Femur (tissue), 1 donor: Measurements from ENCODE around the gene ARID4B.
"Not testable (repeated sequence)": the region's sequence is repeated elsewhere in the genome, so short reads cannot be mapped to it uniquely, and the experiment has no call there.

ENCODE experiments used
- DNase-seq: peaks from one replicate; pipeline ENCODE4 v3.0.0-alpha.2; 2017

The ARID4B gene

DNA sequence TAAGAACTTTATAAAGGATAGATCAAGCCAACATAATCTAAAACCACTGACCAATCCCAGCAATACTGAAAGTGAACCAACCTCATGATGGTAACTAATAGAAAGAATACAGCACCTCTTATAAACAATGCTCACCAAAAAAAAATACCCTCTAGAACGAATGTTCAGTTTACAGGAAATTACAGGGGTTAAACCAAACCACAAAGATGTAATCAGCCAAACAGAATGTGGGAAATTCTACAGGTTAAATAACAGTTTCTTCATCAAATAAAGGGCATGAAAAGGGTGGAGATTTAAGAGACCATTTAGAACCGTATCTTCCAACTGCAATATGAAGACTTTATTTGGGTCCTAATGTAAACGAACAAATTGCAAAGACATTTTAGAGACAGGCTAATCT lies 30.4 kb downstream of the ARID4B start:
- no peak for DNase-seq

DNA sequence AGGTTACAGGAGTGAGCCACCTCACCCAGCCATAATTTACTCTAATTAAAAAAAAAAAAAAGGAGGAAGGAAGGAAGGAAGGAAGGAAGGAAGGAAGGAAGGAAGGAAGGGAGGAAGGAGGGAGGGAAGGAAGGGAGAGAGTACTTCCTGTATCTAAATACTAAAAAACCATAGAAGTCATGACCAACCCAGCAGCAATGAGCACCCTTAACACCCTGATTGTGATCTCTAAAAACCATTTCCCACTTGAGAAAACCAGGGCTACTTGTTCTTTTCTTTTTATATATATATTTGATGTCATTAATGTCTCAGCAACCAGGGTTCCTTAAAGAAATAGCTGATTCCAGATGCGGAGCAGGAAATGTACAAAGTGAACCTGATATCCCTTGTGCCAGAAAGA lies 31.2 kb downstream of the ARID4B start:
- DNase-seq = no peak

DNA sequence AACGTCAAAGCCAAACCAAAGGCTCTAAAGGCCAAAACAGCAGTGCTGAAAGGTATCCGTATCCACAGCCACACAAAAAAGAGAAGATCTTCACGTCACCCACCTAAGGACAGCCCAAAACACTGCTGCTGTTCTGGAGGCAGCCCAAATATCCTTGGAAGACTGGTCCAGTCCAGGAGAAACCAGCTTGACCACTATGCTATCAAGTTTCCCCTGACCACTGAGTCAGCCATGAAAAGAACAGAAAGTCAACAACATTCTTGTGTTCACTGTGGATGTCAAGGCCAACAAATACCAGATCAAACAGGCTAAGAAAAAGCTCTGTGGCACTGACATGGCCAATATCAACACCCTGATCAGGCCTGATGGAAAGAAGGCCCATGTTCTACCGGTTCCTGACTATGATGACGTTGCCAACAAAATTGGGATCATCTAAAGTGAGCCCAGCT lies 32.1 kb downstream of the ARID4B start:
- DNase-seq = no peak

DNA sequence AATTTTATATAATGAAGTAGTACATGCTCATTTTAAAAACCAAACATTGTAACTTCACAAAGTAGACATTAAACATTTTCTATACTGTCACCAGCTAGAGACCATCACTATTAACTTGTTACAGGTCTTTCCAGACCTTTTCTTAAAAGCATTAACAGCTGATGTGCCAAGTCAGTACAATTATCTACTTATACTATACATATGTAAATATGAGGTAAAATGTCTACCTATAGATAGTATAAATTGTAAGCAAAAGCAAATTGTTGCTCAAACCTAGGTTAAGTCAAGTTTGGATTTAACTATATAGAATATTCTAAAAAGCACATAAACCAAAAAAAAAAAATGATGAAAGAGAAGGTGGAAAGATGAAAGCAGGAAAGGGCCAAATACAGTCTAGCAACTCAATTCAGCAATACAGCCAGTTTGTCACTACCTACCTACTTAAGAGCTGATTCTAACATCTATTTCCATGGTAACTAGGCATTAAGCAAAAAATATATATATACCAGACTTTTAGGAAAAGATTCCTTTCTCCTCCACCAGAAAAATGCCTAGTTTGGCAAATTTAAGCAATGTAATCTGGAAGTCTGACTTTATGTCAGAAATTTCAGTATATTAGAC lies 34.5 kb downstream of the ARID4B start:
- no peak for DNase-seq

DNA sequence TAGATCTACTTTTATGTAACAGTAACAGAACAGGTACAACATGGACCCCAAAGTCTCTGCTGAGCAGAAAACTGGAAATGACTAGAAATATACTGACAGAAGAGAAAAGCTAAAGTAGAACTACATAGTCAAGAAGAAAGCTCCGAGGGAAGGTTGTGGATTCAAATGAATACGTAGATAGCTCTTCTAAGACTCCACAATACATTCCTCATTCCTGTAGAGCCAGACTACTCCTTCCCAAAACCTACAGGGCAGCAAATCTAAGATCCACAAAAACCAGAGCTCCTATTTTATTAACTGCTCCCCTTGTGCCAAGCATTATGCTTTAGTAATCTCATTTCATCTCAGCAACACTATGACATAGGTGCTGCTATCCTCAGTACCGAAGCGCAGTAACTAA lies 35.2 kb downstream of the ARID4B start:
- no peak for DNase-seq

DNA sequence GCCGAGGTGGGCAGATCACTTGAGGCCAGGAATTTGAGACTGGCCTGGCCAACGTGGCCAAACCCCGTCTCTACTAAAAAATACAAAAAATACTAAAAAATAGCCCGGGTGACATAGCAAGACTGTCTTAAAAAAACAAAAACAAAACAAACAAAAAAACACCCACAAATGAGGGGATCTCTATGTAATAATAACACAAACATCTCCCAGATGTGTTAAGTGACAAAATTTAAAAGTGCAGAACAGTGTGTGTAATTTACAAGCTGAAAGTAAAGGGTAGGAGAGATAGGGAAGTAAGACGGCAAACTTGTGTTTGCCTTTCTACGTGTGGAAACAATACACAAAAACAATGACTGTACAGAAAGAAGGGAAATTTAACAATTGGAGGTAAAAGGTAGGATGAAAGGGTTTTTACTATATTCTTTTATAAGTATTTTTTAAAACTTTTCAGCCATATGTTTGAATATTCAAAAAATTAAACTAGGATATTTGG lies 36.3 kb downstream of the ARID4B start:
- DNase-seq = no peak

DNA sequence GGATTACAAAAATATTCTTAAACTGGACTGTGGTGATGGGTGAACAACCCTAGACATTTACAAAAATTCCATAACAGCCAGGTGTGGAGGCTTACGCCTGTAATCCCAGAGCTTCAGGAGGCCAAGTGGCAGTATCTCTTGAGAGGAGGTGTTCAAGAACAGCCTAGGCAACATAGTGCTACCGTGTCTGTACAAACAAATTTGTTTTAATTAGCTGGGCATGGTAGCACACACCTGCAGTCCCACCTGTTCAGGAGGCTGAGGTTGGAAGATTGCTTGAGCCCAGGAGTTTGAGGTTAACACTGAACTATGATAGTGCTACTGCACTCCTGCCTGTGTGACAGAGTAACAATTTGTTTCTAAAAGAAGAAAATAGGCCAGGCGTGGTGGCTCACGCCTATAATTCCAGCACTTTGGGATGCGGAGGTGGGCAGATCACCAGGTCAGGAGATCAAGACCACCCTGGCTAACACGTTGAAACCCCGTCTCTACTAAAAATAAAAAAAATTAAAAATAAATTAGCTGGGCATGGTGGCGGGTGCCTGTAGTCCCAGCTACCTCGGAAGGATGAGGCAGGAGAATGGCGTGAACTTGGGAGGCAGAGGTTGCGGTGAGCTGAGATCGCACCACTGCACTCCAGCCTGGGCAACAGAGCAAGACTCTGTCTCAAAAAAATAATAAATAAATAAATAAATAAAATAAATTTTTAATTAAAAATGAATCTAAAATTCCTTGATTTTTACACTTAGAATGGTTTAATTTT lies 37.1 kb downstream of the ARID4B start:
- DNase-seq = no peak

DNA sequence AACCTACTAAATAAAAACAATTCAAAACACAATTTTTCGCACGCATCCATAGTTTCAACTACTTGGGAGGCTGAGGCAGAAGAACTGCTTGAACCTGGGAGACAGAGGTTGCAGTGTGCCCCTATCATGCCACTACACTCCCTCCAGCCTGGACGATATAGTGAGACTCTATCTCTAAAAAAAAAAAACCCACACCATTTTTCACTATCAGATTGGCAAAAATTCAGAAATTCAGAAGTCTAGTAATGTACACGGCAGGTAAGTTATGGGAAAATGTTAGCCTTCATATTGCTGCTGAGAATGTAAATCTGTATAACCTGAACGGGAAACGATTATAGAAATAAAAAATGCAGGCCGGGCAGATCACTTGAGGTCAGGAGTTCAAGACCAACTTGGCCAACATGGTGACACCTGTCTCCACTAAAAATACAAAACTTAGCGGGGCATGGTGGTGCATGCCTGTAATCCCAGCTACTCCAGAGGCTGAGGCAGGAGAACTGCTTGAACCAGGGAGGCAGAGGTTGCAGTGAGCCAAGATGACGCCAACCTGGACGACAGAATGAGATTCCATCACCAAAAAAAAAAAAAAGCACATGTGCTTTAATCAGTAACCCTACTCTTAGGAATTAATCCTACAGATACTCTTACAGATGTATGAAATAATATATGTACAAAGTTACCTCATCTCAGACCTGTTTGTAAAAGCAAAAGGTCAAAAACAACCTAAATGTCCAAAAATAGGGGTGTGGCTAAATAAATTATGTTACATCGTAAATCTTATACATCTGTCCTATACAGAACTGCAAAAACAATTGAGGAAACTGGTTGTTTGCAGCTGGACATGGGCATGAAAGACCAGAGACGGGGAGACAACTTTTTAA lies 37.9 kb downstream of the ARID4B start:
- DNase-seq = no peak

DNA sequence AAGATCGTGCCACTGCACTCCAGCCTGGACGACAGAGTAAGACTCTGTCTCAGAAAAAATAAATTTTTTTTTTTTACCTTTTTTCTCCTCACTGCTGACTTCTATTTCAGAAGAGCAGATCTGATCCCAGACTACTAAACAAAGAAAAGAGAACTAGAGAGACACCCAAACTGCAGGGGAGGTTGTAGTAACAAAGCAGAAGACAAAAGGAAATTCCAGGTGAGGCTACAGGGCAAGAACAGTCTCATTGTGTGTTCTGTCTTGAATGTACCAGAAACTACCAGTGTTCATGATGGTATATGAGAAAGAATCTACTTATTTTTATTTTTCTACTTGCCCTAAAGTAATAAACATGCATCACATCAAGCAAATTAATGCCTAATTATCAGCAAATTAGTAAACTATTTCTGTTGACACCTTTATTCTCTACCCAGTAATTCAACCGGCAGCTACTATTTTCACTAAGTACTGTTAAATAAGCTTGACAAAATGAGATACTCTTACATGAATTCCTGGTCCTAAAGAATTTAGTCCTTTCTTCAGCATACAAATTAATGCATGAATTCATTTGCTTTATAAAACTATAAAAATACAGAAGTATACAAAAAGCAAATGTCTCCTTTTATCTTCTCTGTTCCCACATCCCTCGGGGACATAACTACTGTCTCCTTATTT lies 40.6 kb downstream of the ARID4B start:
- no peak for DNase-seq

DNA sequence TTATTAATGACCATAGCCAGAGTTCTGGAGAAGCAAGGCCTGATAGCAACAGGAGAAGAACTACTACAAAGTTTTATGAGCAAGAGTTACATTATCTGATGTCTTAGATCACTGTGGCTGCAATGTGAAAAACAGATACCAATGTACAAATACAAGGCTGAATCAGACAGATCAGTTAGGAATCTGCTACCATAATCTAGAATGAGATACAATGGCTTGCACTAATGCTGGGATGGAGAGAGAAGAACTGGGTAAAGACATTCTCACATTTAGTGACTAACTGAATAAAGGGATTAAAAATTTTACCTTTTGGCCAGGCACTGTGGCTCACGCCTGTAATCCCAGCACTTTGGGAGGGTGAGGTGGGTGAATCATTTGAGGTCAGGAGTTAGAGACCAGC lies 41.3 kb downstream of the ARID4B start:
- no peak for DNase-seq

DNA sequence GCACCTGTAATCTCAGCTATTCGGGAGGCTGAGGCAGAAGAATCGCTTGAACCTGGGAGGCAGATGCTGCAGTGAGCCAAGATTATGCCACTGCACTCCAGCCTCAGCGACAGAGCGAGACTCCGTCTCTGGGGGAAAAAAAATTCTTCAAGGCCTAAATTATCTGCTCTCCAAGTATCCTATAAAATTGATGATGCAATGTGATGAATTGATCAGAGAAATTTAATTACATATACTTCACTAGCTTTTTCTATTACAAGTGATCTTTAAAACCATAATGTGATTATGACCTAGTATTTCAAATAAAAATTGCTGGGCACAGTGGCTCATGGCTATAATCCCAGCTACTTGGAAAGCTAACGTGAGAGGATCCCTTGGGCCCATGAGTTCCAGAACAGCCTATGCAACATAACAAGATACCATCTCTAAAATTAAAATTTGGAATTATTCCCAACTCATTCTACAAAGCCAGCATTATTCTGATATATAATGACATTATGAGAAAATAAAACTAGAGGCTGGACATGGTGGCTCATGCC lies 43.7 kb downstream of the ARID4B start:
- no peak for DNase-seq

DNA sequence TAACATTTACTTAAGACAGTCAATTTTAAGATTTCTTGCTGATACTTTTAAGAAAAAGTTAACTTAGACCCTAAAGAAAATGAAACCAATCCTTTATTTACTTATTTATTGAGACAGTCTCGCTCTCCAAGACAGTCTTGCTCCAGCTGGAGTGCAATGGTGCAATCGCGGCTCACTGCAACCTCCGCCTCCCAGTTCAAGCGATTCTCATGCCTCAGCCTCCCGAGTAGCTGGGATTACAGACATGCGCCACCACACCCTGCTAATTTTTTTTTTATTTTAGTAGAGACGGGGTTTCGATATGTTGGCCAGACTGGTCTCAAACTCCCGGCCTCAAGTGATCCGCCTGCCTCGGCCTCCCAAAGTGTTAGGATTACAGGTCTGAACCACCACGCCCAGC lies 44.3 kb downstream of the ARID4B start:
- not testable (repeated sequence) for DNase-seq

DNA sequence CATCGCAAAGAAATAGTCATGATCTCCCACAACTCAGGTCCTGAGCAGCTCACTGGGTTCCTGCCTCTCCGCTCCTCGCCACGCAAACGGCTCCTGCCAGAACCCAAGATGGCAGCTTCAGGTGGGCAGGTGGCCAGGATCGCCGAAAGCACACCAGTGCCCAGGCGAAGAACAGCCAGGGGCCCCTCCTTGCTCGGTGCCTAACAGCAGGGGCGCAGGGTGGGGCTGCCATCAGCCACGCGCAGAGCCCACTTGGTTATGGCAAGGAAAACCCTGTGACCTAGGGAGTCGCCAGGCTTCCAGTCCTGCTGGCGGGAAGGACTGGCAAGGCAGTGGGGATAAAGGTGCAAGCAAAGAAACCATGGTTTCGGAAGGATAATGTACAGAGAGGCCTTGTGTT lies 47.5 kb downstream of the ARID4B start:
- DNase-seq = no peak

DNA sequence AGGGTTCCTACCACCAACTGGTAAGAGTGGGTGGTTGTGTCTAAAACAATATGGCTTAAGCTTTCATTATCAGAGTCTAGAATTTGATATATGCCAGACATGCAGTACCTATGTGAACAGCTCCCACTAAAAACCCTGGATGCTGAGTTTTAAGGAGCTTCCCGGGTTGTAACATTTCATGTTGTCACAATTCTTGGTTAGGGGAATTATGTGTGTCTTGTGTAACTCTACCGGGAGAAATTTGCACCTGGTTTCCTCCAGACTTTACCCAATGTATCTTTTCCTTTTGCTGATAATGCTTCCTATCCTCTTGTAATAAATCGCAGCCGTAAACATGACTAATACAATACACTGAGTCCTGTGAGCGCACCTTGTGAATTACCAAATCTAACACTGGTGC lies 48.3 kb downstream of the ARID4B start:
- no peak for DNase-seq

DNA sequence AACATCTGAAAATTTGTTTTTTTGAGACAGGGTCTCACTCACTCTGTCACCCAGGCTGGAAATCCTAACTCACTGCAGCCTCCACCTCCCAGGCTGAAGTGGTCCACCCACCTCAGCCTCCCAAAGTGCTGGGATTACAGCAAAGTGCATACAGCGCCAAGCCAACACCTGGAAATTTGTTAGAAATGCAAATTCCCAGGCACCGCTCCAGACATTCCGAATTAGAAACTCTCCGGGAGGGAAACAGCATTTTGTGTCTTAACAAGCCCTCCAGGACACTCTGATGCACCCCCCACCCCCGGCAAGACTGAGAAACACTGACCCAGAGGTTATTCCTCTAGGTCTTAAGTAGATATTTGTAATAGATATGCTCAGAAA lies 49.1 kb downstream of the ARID4B start:
- no peak for DNase-seq

DNA sequence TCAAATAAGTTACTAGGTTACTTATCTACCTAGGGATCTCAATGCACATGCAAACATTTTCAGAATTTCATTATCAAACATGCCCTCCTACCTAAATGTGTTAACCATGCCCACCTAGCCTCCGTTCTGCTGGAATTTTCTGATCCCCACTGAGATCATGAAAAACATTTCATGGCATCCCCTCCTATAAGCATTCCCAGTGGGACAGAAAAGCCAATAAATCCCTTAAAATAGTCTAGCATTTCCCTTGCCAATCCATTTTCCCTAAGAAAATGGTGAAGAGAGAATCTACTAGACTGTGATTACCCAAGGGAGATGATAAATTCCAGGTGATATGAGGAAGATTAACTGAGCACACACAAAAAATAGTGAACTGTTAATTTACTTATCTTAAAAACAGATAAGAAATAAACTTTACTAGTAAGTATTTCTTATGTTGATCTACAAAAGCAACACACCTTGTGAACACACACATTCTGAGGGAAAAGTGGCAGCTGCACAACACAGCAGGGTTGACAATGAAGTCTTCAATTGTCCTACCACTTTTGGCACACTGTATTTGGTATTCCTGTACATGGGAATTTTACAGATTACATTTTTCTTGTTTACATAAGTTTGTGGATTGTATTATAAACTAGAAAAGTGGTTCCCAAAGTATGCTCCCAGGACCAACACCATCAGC lies 49.6 kb downstream of the ARID4B start:
- no peak for DNase-seq

DNA sequence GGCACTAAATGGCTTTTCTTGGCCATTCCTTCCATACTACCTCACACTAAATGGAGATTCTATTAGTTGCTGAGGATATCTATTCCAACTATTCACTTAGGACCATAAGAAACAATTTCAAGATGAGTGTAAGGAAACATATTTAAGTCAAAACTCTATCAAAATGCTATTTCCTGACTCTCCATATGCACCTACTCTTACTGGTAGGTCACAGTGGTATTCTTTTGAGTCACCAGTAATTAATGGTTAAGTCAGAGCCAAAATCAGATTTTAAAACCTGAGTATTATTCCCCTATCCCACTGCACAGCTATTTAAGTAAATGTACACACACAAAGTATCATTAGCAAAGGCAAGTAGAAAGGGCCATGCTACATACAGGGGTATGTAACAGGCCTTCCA lies 50.3 kb downstream of the ARID4B start:
- no peak for DNase-seq

DNA sequence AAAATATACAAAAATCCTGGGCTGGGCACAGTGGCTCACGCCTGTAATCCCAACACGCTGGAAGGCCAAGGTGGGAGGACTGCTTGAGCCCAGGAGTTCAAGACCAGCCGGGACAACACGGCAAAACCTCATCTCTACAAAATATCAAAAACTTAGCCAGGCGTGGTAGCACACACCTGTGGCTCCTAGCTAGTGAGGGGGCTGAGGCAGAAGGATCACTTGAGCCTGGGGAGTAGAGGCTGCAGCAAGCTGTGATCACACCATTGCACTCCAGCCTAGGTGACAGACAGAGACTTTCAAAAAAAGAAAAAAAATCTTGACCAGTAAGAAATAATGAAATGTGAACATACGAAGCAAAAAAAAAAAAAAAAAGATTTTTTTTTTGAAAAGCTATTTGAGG lies 52.1 kb downstream of the ARID4B start:
- no peak for DNase-seq

DNA sequence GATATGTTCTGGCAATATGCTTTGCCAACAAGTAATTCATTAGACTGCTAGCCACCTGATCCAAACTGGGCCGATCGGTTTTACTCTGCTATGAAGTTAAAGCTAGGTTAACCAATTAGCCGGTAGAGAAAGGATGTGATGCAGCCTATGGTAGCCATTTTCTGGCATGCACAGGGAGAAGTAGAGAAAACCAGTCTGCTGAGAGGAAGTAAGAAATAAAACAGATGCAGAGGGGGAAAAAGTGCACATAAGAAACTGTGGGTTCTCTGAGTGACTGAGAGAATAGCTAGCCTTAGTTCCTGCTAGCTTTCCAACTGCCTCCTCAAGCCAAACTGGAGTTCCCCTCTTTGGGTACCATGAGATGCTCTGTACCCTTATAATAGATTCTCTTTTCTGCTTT lies 52.8 kb downstream of the ARID4B start:
- DNase-seq = no peak

DNA sequence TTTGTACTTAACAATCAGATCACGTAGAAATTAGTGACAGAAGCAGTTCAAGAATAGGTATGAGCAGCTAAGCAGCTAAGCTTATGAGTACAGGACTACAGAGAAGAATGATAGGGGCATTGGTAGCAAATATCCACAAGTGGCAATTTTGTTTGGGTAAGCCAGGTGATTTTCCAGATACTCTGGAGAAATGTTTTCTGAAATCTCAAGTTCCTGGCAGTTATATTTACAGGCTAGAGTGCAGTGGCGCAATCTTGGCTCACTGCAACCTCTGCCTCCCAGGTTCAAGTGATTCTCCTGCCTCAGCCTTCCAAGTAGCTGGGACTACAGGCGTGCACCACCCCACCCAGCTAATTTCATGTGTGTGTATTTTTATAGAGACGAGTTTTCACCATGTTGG lies 55.1 kb downstream of the ARID4B start:
- DNase-seq = no peak

DNA sequence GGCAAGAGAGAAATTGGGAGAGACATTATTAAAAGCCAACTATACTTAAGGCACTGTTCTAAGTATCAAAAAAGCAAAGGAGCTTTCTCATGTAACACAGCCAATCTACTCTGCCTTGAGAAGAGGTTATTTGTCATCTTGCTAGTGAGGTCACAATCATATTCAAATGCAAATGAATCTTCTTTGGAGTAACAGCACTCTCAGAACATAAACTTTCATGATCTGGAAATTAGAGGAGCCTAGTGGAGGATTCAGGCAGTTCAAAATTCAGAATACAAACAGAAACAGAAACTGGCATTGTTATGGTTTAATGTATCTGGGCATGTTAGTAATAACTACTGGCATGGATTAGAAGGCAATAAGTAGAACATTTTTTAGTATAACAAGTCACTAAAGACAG lies 57.4 kb downstream of the ARID4B start:
- DNase-seq = no peak

DNA sequence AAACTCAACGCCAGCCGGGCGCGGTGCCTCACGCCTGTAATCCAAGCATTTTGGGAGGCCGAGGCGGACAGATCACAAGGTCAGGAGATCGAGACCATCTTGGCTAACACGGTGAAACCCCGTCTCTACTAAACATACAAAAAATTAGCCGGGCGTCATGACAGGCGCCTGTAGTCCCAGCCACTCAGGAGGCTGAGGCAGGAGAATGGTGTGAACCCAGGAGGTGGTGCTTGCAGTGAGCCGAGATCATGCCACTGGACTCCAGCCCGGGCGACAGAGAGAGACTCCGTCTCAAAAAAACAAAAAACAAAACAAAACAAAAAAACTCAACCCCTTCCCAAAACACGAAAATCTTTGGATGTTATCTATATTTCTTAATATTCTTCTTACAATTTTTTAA lies 58.0 kb downstream of the ARID4B start:
- not testable (repeated sequence) for DNase-seq
